ENCODE data around the gene LBHD1. TPM values are rescaled to one million over a fixed set of nuclear protein-coding genes. Genes with fewer than 3 reads are reported as not detected.

The LBHD1 gene
- total and polyA plus RNA-seq, 2 of the 13 experiments (the other 11 are each of a cell fraction or from before 2014, with no cell fraction given): 3.2 to 3.7 TPM

GRCh38 chr11:62680825-62681240 lies 8.8 kb upstream of the LBHD1 start (continued):
- TF ChIP-seq DRAP1 (CRISPR knock-in tag; IDR thresholded peaks at IDR 0.05) (peak; percentile 15; the same call in 1 of the 2 replicates), ZBTB2 (CRISPR knock-in tag; IDR thresholded peaks at IDR 0.05; ENCODE audit: low read depth) (no peak), ZNF564 (CRISPR knock-in tag; IDR thresholded peaks at IDR 0.05) (no peak), SMC3 (IDR thresholded peaks at IDR 0.05; ENCODE audit: low read length) (peak; percentile 69), PHF8 (CRISPR knock-in tag; IDR thresholded peaks at IDR 0.05) (0 out of 2 replicates have a peak, but pooled peaks have one; percentile 34), ZNF724P (CRISPR knock-in tag; IDR thresholded peaks at IDR 0.05; ENCODE audit: borderline replicate concordance) (no peak), TARDBP (CRISPR knock-in tag; IDR thresholded peaks at IDR 0.05) (no peak), FOXA3 (CRISPR knock-in tag; IDR thresholded peaks at IDR 0.05) (0 out of 2 replicates have a peak, but pooled peaks have one; percentile 31), HMG20A (CRISPR knock-in tag; IDR thresholded peaks at IDR 0.05; ENCODE audit: borderline replicate concordance) (0 out of 2 replicates have a peak, but pooled peaks have one; percentile 27), IKZF4 (CRISPR knock-in tag; IDR thresholded peaks at IDR 0.05; ENCODE audit: borderline replicate concordance, low read depth, not compliant biosample characterization) (no peak), MTERF4 (CRISPR knock-in tag; IDR thresholded peaks at IDR 0.05) (0 out of 2 replicates have a peak, but pooled peaks have one; percentile 24), ZNF503 (CRISPR knock-in tag; IDR thresholded peaks at IDR 0.05) (no peak), ZNF572 (CRISPR knock-in tag; IDR thresholded peaks at IDR 0.05) (no peak), HDAC2 (CRISPR knock-in tag; IDR thresholded peaks at IDR 0.05) (0 out of 2 replicates have a peak, but pooled peaks have one; percentile 25), ZBTB8A (CRISPR knock-in tag; IDR thresholded peaks at IDR 0.05; ENCODE audit: borderline replicate concordance, low read depth) (no peak), CEBPB (IDR thresholded peaks at IDR 0.05; ENCODE audit: borderline replicate concordance, low read depth, low read length) (peak; percentile 42; the same call in 1 of the 2 replicates), GABPB1 (CRISPR knock-in tag; IDR thresholded peaks at IDR 0.05) (no peak; the same call in 1 of the 2 replicates), NCOA2 (CRISPR knock-in tag; IDR thresholded peaks at IDR 0.05) (0 out of 2 replicates have a peak, but pooled peaks have one; percentile 27), MEIS1 (CRISPR knock-in tag; IDR thresholded peaks at IDR 0.05; ENCODE audit: borderline replicate concordance) (no peak), BCLAF1 (IDR thresholded peaks at IDR 0.05) (no peak), ZFX (CRISPR knock-in tag; IDR thresholded peaks at IDR 0.05; ENCODE audit: low read depth) (peak; percentile 51; the same call in 1 of the 2 replicates)

All from HepG2 (cell line).